H1 (cell line): ENCODE results near the gene CCDC154.

Experiments used
- CREB1 ChIP-seq: IDR thresholded peaks from 2 replicates; pipeline ENCODE4 v1.6.1; 2012; ENCODE audit warnings: inconsistent platforms
- JUN ChIP-seq: IDR thresholded peaks from 2 replicates; pipeline ENCODE4 v1.6.1; 2011; ENCODE audit warnings: low read depth, mild to moderate bottlenecking, improper control_type of control experiment, low read length
- POU5F1 ChIP-seq: IDR thresholded peaks from 2 replicates; pipeline ENCODE4 v1.6.1; 2011; ENCODE audit warnings: low read depth, mild to moderate bottlenecking, low read length, moderate library complexity
- YY1 ChIP-seq: IDR thresholded peaks from 2 replicates; pipeline ENCODE4 v1.6.1; 2011; ENCODE audit warnings: low read depth, mild to moderate bottlenecking, low read length
- TF ChIP-seq, protein P1 (sequence below), 3 experiments: IDR thresholded peaks; 1 replicate in 2 of 3; 2 replicates in 1 of 3; pipeline versions ENCODE4 v1.5.1 to v1.6.1; 2011; ENCODE audit warnings: low read length in 3 of 3, mild to moderate bottlenecking in 3 of 3, inconsistent platforms in 2 of 3, low read depth in 1 of 3, moderate library complexity in 1 of 3; ENCODE audit not compliant: insufficient read depth in 1 of 3; ENCODE audit errors: control extremely low read depth in 1 of 3
- TF ChIP-seq, protein P2 (sequence below): IDR thresholded peaks from 2 replicates; pipeline ENCODE4 v1.6.1; 2012; ENCODE audit warnings: low read length, inconsistent platforms

DNA sequence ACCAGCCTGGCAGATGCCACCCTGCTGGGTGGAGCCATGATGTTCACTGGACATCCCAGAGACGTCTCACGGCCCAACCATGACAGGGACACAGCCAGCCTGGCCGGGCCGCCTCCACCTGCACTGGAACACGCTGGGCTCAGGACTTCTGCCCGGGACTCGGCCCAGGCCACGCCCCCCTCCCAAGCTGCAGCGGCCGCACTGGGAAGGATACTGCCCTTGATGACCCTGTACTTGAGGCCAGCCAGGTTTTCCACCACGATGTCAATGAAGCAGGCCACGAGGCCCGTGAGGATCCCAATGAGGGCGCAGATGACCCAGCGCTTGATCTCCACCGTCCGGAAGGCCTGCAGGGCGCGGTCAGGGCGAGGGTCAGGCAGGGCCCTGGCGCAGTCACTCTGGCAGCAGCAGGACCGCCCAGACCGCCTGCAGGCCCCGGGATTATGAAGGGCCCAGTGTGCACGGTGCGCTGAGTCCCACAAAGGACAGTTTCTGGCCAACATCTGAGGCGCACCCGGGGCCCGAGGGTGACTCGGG lies 16.3 kb upstream of the CCDC154 start:
- TF ChIP-seq, protein P1, sequence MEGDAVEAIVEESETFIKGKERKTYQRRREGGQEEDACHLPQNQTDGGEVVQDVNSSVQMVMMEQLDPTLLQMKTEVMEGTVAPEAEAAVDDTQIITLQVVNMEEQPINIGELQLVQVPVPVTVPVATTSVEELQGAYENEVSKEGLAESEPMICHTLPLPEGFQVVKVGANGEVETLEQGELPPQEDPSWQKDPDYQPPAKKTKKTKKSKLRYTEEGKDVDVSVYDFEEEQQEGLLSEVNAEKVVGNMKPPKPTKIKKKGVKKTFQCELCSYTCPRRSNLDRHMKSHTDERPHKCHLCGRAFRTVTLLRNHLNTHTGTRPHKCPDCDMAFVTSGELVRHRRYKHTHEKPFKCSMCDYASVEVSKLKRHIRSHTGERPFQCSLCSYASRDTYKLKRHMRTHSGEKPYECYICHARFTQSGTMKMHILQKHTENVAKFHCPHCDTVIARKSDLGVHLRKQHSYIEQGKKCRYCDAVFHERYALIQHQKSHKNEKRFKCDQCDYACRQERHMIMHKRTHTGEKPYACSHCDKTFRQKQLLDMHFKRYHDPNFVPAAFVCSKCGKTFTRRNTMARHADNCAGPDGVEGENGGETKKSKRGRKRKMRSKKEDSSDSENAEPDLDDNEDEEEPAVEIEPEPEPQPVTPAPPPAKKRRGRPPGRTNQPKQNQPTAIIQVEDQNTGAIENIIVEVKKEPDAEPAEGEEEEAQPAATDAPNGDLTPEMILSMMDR (IDR thresholded peaks at IDR 0.05; ENCODE audit: control extremely low read depth in 1 of 3, insufficient read depth in 1 of 3, low read depth in 1 of 3, low read length in 3 of 3) = no peak
- TF ChIP-seq, protein P2, sequence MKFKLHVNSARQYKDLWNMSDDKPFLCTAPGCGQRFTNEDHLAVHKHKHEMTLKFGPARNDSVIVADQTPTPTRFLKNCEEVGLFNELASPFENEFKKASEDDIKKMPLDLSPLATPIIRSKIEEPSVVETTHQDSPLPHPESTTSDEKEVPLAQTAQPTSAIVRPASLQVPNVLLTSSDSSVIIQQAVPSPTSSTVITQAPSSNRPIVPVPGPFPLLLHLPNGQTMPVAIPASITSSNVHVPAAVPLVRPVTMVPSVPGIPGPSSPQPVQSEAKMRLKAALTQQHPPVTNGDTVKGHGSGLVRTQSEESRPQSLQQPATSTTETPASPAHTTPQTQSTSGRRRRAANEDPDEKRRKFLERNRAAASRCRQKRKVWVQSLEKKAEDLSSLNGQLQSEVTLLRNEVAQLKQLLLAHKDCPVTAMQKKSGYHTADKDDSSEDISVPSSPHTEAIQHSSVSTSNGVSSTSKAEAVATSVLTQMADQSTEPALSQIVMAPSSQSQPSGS = no peak
- no peak for TF ChIP-seq YY1
- TF ChIP-seq CREB1 = no peak
- TF ChIP-seq JUN = no peak
- no peak for TF ChIP-seq POU5F1
